ENCODE results near the gene PDZD2.

DNA sequence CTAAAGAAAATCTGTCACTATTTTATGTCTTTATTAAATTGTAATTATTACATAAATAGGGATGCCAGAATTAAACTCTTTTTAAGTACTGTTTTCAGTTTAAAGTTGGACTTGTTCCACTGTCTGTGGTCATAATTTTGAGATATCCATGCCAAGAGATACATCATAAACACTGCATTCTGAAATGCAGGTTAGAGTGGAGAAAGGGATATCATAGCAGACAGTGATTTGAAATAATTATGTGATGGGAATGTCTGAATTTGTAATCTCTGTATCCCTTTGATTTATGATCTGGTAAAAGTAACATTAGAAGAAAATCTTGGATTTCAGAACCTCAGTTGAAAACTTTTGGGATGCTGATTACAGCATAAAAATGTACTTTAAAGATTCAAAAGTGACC, 313.1 kb downstream of the PDZD2 start:
- TF ChIP-seq, protein P1, sequence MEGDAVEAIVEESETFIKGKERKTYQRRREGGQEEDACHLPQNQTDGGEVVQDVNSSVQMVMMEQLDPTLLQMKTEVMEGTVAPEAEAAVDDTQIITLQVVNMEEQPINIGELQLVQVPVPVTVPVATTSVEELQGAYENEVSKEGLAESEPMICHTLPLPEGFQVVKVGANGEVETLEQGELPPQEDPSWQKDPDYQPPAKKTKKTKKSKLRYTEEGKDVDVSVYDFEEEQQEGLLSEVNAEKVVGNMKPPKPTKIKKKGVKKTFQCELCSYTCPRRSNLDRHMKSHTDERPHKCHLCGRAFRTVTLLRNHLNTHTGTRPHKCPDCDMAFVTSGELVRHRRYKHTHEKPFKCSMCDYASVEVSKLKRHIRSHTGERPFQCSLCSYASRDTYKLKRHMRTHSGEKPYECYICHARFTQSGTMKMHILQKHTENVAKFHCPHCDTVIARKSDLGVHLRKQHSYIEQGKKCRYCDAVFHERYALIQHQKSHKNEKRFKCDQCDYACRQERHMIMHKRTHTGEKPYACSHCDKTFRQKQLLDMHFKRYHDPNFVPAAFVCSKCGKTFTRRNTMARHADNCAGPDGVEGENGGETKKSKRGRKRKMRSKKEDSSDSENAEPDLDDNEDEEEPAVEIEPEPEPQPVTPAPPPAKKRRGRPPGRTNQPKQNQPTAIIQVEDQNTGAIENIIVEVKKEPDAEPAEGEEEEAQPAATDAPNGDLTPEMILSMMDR (IDR thresholded peaks at IDR 0.05), result no peak
- TF ChIP-seq POLR2AphosphoS5 (IDR thresholded peaks at IDR 0.05) (no peak), POLR2A (IDR thresholded peaks at IDR 0.05) (no peak)

Measured in sigmoid colon (tissue), 4 donors.